NOMO-1 treated with dmso at 0.1 percent for 144 hours (cell line): ENCODE measurements around the gene CENPT.
"Not testable (repeated sequence)": the region's sequence is repeated elsewhere in the genome, so short reads cannot be mapped to it uniquely, and the experiment has no call there.

Source experiments
- DNase-seq: peaks from one replicate; lab custom pipeline; 2025; ENCODE audit not compliant: unreplicated experiment; lab: John Stamatoyannopoulos, UW

The CENPT gene

GRCh38 chr16:67874372-67874771 lies 26.9 kb upstream of the CENPT start:
- no peak for DNase-seq

- no peak for DNase-seq
Measured at GRCh38 chr16:67873435-67874370, 26.2 kb upstream of the CENPT start.

GRCh38 chr16:67872631-67873434 lies 25.3 kb upstream of the CENPT start, which contains the start of gene EDC4:
Gene EDC4 (plus strand): TSS chr16:67873052. CDS start chr16:67873262, 210 bp downstream.
- peak; percentile 59 for DNase-seq

- DNase-seq: no peak
Measured at GRCh38 chr16:67872131-67872630, 24.7 kb upstream of the CENPT start.

GRCh38 chr16:67871256-67871655 lies 23.8 kb upstream of the CENPT start:
- no peak for DNase-seq

- DNase-seq: no peak
Measured at GRCh38 chr16:67869653-67870052, 22.2 kb upstream of the CENPT start.

GRCh38 chr16:67868290-67868689 lies 20.8 kb upstream of the CENPT start:
- DNase-seq: no peak

DNA sequence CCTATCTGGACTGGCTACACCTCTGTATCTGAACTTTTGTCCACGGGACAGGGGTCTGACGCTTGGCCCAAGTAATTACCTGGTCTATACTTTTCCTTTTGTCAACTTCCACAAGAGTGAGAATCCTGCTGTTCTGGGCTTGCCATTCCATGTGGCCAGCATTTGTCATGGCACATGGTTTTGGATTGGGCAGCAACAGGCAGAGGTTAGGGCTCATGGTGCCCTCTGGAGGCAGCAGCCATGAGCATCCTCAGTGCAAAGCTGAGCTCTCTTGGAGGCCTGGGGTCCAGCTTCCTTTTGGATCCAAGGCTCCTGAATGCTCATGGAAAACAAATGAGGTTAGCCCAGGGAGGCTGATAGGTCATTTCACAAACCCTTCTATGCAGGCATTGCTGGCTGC lies 17.8 kb upstream of the CENPT start:
- DNase-seq: no peak

DNA sequence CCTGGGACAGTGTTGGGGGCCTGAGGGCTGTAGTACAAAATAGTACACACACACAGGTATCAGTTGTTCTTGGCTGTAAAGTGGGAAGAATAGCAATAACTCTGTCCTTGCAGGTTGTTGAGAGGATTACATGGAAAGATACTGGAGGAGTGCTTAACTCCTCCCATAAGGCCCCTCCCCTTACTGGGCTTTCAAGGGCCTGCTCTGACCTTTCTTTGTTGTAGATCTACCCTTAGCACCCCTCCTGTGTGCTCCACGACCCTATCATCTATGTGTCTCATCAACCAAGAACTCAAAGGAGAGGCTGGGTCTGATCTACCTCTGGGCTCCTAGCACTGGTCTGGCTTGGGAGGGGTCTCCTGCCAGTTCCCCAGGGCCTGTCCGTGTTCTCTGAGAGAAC lies 17.1 kb upstream of the CENPT start:
- no peak for DNase-seq

DNA sequence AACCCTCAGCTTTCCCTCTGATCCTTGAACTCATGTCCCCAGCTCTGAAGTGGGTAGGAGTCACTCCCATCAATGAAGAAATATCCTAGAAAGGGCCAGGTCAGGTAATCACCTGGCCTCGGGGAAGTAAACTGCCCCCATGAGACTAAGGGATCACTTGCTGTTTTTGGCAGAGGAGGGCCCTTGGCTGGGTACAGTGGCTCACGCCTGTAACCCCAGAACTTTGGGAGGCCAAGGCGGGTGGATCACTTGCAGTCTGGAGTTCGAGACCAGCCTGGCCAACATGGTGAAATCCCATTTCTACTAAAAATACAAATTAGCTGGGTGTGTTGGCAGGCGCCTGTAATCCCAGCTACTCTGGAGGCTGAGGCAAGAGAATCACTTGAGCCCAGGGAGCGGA lies 16.6 kb upstream of the CENPT start:
- not testable (repeated sequence) for DNase-seq

- DNase-seq: no peak
Measured at GRCh38 chr16:67862623-67863583, 15.4 kb upstream of the CENPT start.

- no peak for DNase-seq
Measured at GRCh38 chr16:67861877-67862276, 14.4 kb upstream of the CENPT start.

DNA sequence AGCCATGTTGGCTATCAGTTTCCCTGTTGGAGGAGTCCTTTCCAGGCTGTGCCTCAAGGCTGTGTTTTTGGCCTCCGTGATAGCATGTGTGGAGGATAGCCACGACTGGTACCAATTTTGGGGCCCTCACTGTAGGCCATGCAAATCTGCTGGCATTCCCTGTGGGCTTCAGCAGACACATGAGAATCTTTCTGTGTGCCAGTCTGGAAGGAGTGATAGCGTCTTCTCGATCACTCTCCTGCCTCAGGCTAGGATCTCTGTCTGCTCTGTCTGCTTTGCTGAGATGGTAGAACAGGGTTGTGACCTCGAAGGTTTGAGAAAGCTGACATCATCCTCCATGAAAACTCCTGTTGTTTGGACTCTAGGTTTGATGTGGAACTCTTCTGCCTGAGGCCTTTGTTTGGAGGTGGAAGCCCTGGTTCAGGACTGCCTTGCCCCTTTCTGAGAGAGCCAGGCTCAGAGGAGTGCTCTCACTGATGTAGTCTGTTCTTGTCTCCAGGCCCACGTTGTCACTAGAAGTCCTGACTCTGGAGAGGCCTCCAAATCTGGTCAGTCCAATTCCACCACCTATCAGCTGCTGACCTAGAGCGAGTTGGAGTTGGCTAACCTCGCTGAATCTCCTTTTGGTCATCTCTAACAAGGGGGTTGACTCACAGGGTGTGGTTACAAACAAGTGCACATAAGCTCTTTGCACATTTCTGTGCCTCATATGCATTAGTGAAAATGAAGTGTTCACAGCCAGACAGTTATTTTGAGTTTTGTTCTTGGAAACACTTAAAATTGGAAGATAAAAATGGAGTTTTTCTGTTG lies 13.3 kb upstream of the CENPT start:
- no peak for DNase-seq

GRCh38 chr16:67858500-67858899 lies 11.0 kb upstream of the CENPT start:
- no peak for DNase-seq

GRCh38 chr16:67857547-67858233 lies 10.2 kb upstream of the CENPT start:
- no peak for DNase-seq

- DNase-seq: no peak
Measured at GRCh38 chr16:67856927-67857546, 9.5 kb upstream of the CENPT start.

- no peak for DNase-seq
Measured at GRCh38 chr16:67855789-67856188, 8.3 kb upstream of the CENPT start.

- no peak for DNase-seq
Measured at GRCh38 chr16:67853670-67854069, 6.2 kb upstream of the CENPT start.

GRCh38 chr16:67848118-67848517 lies 625 bp upstream of the CENPT start:
- no peak for DNase-seq
